Measurements from ENCODE around the gene IP6K1.
"Not testable (repeated sequence)": the region's sequence is repeated elsewhere in the genome, so short reads cannot be mapped to it uniquely, and the experiment has no call there.

Gene IP6K1

DNA sequence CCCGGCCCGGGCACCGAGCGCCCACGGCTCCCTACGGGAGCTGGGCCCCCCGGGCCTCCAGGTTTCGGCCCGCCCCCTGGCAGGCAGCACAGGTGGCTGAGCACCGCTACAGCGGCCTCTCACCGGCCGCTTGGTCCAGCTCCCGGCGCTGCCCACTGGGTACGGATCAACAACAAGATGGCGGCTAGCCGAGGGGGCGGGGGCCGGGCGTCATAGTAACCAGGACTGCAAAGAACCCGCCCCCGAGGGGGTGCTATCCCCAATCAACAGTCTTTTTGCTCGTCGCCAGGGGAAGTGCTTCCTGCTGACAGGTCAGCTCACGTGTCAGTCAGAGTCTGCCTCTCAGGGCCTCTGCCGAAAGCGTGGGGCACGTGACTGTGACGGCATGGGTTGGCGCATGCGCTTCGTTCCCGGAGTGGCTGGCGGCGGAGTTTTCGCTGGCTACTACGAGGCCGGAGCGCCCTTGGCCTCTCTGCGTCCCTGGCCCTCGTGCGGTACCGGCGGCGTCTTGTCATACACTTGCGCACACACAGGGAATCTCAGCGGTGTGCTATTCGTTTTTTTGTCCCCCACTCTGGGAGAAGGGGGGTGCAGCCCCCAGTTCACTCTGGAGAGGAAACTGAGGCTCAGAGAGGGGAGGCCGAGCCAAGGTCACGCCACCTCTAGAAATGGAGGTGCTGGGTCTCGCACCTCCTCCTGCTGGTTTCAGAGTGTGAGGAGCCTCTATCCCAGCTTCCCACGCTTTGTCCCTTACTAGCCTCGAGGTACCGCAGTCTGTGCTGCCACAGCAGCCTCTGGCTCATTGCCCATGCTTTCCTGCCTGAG, at the start of gene IP6K1:
IP6K1 (minus strand) TSS at position 186 of the 825 bp plus-strand sequence. CDS start 38,502 bp downstream, outside the sequence.
- peak within 1 kb of the TSS; percentile 95 for H3K27ac Mint-ChIP-seq
- peaks cover 4% of the 10 kb centered on the region for H3K27me3 Mint-ChIP-seq (ENCODE audit: low read depth)
- peaks cover 19% of the 10 kb centered on the region for H3K4me1 Mint-ChIP-seq (ENCODE audit: low read depth)
- peaks cover 11% of the 10 kb centered on the region for H3K36me3 Mint-ChIP-seq (ENCODE audit: low read depth)
- no peaks in the 10 kb centered on the region for H3K9me3 Mint-ChIP-seq
- peak within 1 kb of the TSS; percentile 88 for H3K4me3 Mint-ChIP-seq

DNA sequence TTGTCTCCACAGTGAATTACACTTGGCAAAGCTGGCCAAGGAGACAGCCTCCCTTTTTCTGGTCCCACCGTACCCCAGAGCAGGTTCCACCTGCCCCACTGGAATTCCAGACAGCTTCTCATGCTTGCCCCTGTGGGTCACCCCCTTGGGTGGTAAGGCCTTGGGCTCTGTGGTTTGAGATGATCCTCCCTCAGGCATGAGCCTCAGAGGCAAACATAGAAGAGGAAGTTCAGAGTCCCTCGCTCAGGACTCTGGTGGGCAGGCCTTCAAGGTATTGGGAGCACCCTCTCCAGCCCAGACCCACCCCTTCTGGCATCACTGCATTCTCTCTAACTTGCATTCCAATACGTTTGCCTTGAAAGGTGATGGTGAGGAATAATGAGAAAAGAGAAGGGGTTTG, 45.0 kb upstream of the IP6K1 start:
- Mint-ChIP-seq H3K4me3 (no peak overlapping the region), H3K27me3 (ENCODE audit: low read depth) (no peaks in the 10 kb centered on the region), H3K27ac (no peak overlapping the region), H3K36me3 (ENCODE audit: low read depth) (peaks cover 12% of the 10 kb centered on the region), H3K9me3 (no peaks in the 10 kb centered on the region), H3K4me1 (ENCODE audit: low read depth) (no peaks in the 10 kb centered on the region)

DNA sequence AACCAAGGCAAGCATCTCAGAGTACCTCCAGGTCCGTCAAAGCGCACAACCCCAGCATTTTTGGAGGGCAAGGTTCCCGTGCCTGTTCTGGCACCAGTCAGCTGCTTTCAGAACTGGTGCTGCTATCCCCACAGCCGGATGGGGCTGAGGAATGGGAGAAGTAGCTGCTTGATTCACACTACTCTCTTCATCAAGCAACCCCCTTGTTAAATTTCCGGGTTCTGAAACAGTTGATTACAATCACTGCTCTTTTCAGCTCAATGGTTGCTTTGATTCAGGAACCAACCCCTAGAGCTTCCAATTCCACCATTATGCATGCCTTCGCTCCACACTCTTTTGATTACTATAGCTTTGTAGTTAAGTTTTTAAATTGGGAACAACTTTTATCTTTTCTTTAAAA, 39.7 kb upstream of the IP6K1 start:
- Mint-ChIP-seq H3K9me3 (no peaks in the 10 kb centered on the region), H3K4me1 (ENCODE audit: low read depth) (no peaks in the 10 kb centered on the region), H3K27ac (no peak overlapping the region), H3K36me3 (ENCODE audit: low read depth) (peaks cover 7% of the 10 kb centered on the region), H3K27me3 (ENCODE audit: low read depth) (no peaks in the 10 kb centered on the region), H3K4me3 (no peak overlapping the region)

GRCh38 chr3:49823131-49823530, 36.8 kb upstream of the IP6K1 start:
- H3K36me3 Mint-ChIP-seq (ENCODE audit: low read depth); H3K4me3 Mint-ChIP-seq; H3K9me3 Mint-ChIP-seq; H3K27ac Mint-ChIP-seq; H3K27me3 Mint-ChIP-seq (ENCODE audit: low read depth); H3K4me1 Mint-ChIP-seq (ENCODE audit: low read depth): not testable (repeated sequence)

DNA sequence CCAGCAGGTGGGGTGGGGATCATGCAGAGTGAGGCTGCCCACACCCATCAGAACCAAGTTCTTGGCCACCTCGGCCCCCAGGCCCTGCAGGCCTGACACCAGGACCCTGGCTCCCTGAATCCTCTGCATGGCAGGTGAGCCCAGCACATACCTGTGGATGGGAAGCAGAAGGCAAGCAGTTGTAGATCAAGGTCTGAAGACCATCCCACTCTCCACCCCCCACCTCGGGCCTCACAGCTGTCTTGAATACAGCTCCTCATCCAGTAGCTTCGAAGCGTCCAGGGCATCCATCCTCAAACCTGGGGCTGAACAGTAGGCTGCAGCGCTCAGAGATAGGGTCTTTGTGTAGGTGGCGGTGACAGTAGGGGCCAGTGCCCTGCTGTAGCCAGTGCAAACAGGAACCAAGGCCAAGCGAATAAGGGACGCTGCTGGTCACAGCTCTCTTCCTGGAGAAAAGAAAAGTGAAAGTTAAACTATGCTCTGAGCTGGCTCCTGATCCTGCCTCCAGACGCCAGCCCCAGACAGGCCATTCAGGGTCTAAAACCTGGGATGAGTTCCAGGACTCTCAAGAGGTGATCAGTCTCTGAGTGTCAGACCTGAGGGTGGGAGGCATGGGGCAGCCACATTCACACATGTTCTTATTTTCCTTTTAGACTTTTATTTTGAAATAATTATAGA, 27.3 kb upstream of the IP6K1 start, which contains the start of gene UBA7:
UBA7 (minus strand) TSS at position 457 of the 678 bp plus-strand sequence; CDS start at position 291, 166 bp downstream.
- Mint-ChIP-seq H3K27me3 (ENCODE audit: low read depth) (no peaks in the 10 kb centered on the region), H3K4me1 (ENCODE audit: low read depth) (peaks cover 22% of the 10 kb centered on the region)

GRCh38 chr3:49812916-49813496, 26.7 kb upstream of the IP6K1 start:
- Mint-ChIP-seq H3K27me3 (ENCODE audit: low read depth) (no peaks in the 10 kb centered on the region), H3K4me3 (peak overlapping the region; percentile 96), H3K9me3 (no peaks in the 10 kb centered on the region), H3K27ac (peak overlapping the region; percentile 92), H3K4me1 (ENCODE audit: low read depth) (peaks cover 22% of the 10 kb centered on the region), H3K36me3 (ENCODE audit: low read depth) (peaks cover 28% of the 10 kb centered on the region)

More for the DNA sequence above, 27.3 kb upstream of the IP6K1 start, which contains the start of gene UBA7:
- Mint-ChIP-seq H3K4me3 (peak within 1 kb of the TSS; percentile 96), H3K9me3 (no peaks in the 10 kb centered on the region), H3K27ac (peak within 1 kb of the TSS; percentile 92), H3K36me3 (ENCODE audit: low read depth) (peaks cover 23% of the 10 kb centered on the region)

DNA sequence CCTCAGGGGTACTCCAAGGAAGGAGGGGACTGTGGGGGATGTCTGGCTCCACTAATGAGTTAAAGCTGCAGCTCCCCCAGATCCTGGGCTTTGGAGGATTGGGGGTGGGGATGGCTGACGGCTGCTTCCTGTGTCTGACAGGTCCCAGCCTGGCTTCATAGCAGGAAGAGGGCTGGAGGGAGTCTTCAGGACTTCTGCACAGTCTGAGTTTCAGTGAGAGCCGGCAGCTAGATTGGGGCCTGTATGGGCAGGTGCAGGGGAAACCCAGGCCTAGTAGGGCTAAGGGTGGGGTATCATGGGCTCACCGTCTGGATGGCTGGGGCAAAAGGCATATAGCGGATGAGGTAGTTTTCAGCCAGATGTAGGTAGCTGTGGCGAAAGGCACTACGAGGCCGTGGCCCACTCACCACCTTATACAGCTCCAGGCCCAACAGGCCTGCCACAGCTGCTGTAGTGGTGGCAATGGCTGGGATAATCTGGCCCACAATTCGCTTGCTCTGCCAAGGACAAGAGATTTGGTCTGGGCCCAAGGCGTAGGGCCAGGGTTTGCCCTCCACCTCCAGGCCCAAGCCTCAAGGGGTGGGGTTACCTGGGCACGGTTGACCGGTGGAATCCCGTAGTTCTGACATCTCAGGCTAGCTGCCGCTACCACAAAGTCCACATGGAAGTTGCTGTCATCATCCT, 21.2 kb upstream of the IP6K1 start:
- Mint-ChIP-seq H3K27me3 (ENCODE audit: low read depth) (peaks cover 4% of the 10 kb centered on the region), H3K27ac (peak overlapping the region; percentile 29), H3K4me1 (ENCODE audit: low read depth) (peaks cover 22% of the 10 kb centered on the region)

DNA sequence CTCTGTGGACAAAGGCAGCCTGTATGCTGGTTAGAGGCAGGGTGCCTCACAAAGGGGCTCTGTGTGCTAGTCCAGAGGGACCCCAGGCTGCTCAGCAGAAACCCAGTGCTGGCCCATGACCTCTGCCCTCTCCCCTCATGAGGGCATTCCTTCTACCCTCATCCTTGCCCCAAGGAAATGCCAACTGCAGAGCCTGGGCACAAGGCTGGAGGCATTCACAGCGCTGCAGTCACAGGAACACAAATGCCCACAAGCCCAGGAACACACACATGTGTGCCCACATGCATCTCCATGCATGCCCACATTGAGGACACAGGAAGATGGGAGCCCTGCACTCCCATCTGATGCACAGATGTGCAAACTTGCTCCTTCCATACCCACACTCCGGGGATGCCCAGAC, 20.5 kb upstream of the IP6K1 start:
- Mint-ChIP-seq H3K4me1 (ENCODE audit: low read depth) (peaks cover 21% of the 10 kb centered on the region), H3K36me3 (ENCODE audit: low read depth) (peaks cover 31% of the 10 kb centered on the region), H3K9me3 (no peaks in the 10 kb centered on the region), H3K4me3 (no peak overlapping the region), H3K27ac (no peak overlapping the region), H3K27me3 (ENCODE audit: low read depth) (peaks cover 11% of the 10 kb centered on the region)

More for the DNA sequence above, 21.2 kb upstream of the IP6K1 start:
- Mint-ChIP-seq H3K4me3 (no peak overlapping the region), H3K9me3 (no peaks in the 10 kb centered on the region), H3K36me3 (ENCODE audit: low read depth) (peaks cover 32% of the 10 kb centered on the region)

DNA sequence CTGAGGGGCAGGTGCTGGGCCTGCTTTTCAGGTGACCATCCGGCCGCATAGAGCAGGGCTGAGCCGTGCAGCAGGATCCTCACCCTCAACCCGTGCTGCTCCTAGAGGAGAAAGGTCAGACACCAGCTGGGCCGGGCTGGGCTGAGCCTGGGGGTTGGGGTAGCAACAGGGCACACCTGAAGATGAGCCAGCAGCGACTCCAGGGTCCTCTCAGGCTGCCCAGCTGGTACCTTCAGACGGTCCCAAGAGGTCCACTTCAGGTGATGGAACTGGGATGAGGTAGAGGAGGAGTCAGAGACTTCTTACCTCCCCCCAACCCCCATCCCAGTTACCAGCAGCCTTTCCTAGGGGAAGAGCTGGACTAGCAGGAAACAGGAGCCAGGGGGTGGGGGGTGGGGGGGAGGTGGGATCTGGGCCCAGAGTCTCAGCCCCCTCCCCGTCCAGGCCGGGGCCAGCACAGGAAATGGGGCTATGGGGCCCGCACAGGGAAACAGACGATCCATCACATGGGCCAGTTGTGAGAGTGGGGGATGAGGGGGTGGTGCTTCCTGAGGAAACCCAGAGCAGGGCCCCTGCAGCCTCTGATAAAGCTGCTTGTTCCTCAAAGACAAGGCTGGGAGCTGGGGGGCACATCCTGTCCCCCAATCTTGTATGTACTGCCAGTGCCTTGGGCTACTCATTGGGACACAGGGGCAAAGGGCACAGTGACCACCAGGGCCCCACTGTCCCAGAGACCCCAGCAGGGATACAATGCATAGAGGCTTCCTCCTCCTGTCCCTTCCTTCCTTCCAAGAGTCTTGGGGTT, 19.8 kb upstream of the IP6K1 start:
- Mint-ChIP-seq H3K4me3 (no peak overlapping the region), H3K27me3 (ENCODE audit: low read depth) (peaks cover 19% of the 10 kb centered on the region), H3K9me3 (no peaks in the 10 kb centered on the region), H3K4me1 (ENCODE audit: low read depth) (peaks cover 18% of the 10 kb centered on the region), H3K36me3 (ENCODE audit: low read depth) (peaks cover 25% of the 10 kb centered on the region), H3K27ac (no peak overlapping the region)

DNA sequence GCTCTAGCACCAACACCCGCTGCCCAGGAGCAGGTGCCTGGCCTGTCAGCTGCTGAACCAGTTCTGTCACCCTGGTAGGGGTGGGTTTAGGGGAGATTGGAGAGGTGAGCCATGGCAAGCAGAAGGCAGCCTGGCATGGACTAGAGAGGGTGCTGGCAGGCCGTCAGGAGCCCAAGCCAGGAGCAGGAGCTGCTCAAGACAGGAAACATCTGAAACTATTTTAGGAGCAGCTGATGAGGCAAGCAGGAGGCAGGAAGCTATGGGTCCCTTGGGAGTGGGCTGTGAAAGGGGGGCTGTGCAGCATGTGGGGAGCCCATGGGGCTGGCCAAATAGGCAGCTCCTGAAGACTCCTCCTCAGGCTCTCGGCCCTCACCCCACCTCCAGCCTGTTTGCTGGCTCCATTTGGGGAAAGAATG, 19.0 kb upstream of the IP6K1 start:
- Mint-ChIP-seq H3K36me3 (ENCODE audit: low read depth) (peaks cover 23% of the 10 kb centered on the region), H3K4me1 (ENCODE audit: low read depth) (peaks cover 17% of the 10 kb centered on the region), H3K9me3 (no peaks in the 10 kb centered on the region), H3K27ac (no peak overlapping the region), H3K4me3 (no peak overlapping the region), H3K27me3 (ENCODE audit: low read depth) (peaks cover 21% of the 10 kb centered on the region)

DNA sequence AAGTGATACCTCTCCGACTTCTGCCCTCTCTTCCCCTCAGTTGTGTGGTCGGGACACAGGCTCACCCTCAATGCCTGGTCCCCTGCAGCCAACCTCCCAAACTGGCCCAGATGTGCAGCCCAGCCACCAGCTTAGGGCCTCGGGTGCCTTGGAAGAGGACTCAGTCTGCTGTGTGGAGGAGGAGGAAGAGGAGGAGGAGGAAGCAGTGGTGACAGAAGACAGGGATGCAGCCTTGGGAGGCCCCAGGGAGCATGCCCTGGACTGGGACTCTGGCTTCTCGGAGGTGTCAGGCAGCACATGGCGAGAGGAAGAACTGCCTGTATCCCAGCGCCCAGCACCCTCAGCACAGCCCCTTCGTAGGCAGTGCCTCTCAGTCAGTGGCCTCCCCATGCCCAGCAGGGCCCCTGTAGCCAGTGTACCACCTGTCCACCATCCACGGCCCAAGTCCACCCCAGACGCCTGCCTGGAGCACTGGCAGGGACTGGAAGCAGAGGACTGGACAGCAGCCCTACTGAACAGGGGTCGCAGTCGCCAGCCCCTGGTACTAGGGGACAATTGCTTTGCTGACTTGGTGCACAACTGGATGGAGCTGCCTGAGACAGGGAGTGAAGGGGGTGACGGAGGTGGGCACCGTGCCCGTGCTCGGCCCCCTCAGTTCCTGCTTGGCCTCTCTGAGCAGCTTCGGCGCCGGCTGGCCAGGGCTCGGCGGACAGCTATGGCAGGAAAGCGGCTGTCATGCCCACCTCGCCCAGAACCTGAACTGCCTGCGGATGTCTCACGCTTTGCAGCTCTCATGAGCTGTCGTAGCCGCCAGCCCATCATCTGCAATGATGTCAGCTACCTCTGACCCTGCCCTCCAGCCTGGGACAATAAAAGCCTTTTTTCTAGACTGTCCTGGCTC, 18.0 kb upstream of the IP6K1 start:
- Mint-ChIP-seq H3K9me3 (no peaks in the 10 kb centered on the region), H3K36me3 (ENCODE audit: low read depth) (peaks cover 14% of the 10 kb centered on the region), H3K4me3 (peak overlapping the region; percentile 56), H3K27ac (peak overlapping the region; percentile 59), H3K27me3 (ENCODE audit: low read depth) (peaks cover 21% of the 10 kb centered on the region), H3K4me1 (ENCODE audit: low read depth) (peaks cover 15% of the 10 kb centered on the region)

DNA sequence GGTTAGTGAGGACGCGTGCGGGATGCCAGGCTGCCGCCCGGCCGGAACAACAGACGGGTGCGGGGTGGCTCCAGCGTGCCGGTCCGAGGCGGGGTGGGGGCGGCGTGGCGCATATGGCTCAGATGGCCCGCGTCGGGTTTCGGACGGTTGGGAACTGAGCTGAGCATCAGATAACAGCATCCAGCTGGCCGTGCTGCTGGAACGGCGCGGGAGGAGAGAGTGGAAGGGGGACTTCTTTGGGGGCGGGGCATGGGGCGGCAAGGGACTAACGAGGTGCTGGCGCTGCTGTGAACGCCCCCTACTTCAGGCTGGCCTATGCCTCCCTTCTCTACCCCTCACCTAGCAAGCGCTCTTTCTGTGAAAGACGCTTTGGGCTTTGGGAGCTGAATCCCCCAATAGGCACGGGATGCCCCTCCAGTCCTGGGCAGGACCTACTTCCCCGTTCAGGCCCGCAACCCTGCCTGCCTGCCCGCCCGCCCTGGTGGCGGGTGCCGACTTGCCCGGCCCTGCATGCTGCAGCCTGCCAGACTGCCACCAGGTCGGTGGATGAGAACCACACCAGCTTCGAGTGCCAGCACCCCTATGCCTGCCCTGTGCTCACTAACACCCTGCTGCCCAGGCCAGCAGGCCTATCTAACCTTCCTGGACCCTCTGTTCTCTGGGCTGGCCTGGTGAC, 17.3 kb upstream of the IP6K1 start:
- Mint-ChIP-seq H3K36me3 (ENCODE audit: low read depth) (peaks cover 10% of the 10 kb centered on the region), H3K27me3 (ENCODE audit: low read depth) (peaks cover 21% of the 10 kb centered on the region), H3K4me3 (peak overlapping the region; percentile 56), H3K4me1 (ENCODE audit: low read depth) (peaks cover 15% of the 10 kb centered on the region), H3K9me3 (no peaks in the 10 kb centered on the region), H3K27ac (peak overlapping the region; percentile 59)
